ENCODE measurements around the gene CPNE9.

CPNE9 gene, protein sequence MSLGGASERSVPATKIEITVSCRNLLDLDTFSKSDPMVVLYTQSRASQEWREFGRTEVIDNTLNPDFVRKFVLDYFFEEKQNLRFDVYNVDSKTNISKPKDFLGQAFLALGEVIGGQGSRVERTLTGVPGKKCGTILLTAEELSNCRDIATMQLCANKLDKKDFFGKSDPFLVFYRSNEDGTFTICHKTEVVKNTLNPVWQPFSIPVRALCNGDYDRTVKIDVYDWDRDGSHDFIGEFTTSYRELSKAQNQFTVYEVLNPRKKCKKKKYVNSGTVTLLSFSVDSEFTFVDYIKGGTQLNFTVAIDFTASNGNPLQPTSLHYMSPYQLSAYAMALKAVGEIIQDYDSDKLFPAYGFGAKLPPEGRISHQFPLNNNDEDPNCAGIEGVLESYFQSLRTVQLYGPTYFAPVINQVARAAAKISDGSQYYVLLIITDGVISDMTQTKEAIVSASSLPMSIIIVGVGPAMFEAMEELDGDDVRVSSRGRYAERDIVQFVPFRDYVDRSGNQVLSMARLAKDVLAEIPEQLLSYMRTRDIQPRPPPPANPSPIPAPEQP

DNA sequence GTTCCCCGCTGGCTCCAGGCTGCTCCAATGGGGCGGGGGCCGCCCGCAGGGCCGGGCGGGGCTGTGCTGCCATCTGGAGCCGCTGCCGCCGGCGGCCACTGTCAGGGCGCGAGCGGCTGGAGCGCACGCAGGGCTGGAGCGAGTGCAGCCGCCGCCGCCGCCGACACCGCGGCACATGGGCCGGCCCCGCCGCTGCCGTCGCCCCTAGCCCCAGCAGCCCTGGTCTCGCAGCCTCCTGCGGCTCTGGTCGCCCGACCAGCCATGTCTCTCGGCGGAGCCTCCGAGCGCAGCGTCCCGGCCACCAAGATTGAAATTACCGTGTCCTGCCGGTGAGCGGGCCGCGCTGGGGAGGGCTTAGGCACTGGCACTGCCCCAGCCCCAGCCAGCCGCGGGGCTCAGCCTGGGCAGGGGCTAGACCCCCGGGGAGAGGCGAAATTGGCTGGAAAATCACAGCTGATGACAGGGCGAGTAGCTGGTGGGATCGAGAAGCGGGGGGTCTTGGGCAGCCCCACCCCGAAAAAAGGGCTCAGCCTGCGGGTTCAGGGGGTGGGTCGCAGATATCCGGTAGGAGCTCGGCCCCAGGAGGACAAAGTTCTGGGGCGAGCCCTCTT lies at the start of gene CPNE9:
Gene CPNE9, plus strand, starts transcription at position 98 of the 611 bp plus-strand sequence. Its CDS starts 164 bp downstream, at position 262.
- no peak for DNase-seq (ENCODE audit: low spot score)

DNA sequence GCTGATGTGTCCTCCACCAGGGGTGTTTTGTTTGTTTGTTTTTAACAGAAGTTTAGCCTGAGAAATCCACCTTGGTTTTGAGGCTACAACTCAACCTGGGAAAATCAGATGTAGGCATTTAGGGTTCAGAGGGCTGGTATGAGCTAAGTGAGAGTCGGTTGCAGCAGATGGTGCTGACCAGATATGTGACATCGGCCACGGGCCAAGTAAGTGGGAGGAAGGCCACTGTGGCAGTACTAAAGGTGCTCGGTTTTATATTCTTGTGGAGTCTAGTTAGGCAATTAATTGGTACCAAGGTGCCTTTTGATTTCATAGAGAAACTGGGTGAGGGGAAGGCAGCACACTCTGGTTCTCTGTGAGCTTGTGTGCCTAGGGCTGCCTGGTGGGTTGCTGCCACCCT lies 43.8 kb upstream of the CPNE9 start:
- no peak for DNase-seq (ENCODE audit: low spot score)

DNA sequence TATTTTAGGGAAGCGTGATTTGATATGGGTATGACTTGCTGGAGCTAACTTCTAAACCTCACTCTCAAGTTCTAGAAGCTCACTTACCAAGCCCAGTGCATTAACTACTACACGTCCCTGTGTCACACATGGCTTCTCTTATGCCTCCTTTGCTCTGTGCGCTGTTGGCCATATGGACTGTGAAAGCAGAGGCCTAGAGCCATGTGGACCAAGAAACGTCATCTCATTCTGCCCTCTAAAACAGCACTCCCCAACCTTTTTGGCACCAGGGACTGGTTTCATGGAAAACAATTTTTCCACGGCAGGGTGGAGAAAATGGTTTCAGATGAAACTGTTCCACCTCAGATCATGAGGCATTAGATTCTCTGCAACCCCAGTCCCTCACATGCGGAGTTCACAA lies 42.7 kb upstream of the CPNE9 start:
- DNase-seq (ENCODE audit: low spot score) = no peak

DNA sequence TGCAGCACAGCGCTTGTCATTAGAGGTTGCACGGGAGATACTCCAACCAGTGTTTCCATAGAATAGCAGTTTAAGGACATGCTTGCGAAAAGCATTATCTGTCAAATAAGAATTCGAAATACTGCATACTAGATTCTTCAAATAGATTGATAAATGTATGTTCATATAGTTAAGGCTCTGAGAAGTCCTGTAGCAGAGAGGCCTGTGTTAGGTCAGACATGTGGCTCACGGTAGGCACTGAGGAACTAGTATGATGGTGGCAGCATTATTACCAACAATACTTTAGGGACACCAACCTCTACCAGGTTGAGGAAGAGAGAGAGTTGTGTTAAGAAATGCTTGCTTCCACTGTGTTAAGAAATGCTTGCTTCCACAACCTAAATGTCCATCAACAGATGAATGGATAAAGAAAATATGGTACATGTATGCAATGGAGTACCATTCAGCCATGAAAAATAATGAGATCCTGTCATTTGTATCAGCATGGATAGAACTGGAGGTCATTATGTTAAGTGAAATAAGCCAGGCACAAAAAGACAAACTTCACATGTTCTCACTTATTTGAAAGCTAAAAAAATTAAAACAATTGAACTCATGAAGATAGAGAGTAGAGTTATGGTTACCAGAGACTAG lies 39.4 kb upstream of the CPNE9 start:
- no peak for DNase-seq (ENCODE audit: low spot score)

DNA sequence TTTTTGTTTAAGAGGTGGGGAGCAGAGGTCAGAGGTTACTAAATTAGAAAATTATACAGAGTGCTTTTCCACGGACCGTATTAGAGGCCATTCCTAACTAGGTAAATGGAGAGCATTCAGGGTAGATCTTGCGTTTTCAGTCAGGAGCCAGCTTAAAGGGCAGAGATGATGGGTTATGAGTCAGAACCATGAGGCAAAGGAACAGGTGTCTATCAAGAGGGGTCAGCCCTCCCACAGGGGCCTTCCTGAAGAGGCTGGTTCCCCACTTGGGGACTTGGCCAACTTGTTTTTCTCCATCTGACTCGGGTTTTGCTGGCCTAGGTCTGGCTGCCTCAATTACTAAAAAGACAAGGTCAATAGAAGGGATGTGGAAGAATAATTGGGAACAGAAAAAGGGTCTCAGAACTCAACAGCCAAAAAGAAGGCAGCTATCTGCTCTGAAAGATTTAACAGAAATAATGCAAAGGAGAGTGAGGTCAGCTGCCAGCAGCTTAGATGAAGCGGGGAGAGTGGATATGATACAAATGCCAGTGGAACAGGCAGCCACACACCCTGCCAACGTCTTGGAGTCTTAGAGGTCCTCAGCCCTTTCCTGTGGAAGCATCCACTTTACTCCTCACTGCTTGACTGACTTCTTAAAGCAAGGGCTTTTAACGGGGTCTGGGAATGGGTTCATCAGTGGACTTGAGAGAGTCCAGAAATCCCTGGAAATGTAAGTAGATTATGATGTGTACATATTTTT lies 36.8 kb upstream of the CPNE9 start:
- DNase-seq (ENCODE audit: low spot score) = no peak

DNA sequence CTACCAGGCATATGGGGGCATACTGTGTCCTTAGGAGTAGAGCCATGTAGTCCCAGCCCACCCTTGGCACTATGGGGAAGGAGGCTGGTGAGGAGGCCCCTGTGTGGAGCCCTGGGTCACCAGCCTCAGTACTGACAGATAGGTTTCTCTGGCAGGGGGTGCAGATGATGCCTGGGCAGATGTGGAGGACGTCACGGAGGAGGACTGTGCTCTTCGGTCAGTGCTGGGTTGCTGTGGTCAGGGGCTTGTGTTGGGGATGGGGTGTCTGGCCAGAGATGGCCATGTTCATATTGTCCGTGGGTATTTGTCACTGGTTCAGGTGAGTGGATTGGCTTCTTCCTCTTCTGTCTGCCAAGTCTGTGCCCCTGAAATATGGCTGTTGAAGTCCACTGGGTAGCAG lies 34.4 kb upstream of the CPNE9 start:
- DNase-seq (ENCODE audit: low spot score) = no peak

DNA sequence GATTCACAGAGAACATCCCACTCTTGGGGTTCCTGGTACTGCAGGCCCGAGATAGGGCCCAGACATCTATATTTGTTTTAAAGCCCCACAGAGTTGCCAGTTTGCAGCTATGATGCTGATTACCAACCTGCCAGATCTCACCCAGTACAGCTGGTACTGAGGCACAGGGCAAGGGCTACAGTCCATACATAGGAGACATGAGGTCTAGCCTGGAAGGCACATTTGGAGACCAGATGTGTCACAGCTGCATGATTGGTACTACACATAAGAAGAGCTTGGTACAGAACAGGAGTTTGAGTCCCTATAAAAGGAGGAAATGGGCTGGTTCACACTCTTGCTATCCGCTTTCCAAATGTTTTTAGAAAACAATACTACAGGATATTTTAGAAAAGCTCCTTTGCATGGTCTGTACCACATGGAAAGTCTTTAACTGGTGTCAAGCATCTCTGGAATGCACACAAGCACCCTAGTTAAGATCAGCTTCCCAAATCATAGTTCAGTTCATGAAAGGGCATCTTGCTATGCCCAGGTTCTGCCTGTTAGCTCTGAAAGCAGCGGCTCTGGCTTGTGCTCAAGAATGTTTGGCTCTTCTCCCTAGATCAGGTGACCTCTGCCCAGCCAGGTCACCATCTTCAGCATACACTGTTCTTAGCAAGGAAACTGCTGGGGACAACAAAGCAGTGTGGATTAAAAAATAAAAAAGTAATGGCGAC lies 33.8 kb upstream of the CPNE9 start:
- no peak for DNase-seq (ENCODE audit: low spot score)

DNA sequence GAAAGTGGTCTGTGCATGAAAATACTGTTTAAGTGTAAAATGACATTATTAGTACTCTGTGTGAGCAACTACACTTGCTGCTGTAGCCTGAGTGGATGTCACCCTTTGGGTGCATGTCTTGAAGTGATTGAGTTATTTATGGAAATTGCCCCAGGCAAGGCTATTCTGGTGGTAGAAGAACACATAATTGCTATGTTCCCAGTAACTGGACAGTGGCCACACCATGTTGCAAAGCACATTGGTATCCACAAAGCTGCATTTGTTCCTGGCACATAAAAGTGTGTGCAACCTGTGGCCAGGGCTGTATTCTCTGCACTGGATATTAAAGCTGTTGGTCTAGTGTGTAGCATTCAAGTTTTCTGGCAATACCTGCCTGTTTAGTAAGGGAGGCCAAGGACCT lies 30.6 kb upstream of the CPNE9 start:
- no peak for DNase-seq (ENCODE audit: low spot score)

DNA sequence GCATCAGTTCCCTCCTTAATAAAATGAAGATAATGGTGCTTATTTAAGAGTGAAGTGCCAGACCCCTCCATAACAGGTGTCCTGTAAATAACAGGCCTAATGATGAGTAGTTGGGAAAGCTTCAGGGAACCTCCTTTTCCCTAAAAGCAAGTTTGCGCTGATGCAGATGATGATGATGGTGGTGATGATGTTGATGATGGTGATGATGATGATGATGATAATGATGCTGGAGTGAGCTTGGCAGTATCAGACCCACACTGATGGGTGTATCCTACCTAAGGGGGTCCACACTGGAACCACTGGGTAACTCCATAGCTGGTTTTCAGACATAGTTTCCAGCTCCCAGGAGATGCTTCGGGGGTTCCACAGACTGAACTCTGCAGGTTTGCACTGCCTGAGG lies 29.9 kb upstream of the CPNE9 start:
- no peak for DNase-seq (ENCODE audit: low spot score)

DNA sequence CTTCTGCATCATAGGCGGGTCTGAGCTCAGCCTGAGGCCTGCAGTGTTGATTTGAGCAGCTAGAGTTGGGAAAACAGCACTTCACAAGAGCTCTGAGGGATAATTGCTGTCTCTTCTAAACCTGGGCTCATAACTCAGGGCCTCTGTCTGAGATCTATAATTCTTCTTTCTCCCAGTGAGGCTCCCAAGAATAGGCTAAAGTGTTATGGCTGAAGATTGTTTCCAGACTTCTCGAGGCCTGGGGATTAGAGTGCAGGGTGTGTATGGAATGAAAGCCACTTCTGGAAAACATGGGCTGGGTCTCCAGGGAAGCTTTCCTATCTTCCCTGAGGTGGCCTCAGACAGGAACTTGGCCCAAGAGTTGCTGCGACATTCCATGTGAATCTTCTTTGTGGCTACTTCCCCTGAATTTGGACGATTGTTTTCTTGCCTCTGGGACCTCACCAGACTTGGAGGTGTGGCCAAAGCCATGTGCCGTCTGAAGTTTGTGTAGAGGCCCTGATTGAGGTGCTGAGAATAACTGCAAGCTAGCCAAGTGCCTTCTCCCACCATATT lies 27.8 kb upstream of the CPNE9 start:
- DNase-seq (ENCODE audit: low spot score) = no peak

DNA sequence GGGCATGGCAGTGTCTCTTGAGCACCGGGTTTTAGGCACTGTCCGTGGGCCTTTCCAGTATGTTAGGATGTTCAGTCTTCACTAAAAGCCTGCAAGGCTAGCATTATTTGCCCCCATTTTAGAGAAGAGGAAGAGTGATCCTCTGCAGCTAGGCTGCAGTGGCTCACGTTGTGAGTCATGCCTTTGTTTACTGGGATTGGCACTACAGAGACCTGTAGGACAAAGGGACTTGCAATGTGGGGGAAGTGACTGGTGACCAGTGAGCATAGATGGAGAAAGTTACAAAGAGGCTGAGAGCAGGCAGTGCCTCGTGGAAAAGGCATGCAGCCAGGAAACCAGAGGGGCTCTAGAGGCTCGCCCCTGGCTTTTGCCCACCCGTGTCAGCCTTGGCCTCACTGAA lies 26.8 kb upstream of the CPNE9 start:
- no peak for DNase-seq (ENCODE audit: low spot score)

DNA sequence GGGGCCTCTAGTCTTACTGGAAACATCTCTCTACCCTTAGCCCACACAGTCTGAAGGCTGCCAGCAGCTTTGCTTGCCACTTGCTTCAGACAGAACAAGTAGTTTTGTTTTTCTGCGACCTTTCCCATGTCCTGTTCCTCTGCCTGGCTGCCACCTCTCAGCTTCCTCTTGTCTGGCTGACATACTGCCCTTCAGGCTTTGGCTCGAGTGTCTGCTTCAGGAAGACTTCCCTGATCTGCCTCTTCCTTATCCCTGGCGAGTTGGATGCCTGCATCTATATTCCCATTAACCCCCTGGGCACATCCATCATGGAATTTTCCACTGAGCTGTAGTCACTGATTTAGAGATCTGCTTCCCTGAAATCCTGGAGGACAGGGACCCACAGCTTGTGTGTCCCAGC lies 25.1 kb upstream of the CPNE9 start:
- no peak for DNase-seq (ENCODE audit: low spot score)

DNA sequence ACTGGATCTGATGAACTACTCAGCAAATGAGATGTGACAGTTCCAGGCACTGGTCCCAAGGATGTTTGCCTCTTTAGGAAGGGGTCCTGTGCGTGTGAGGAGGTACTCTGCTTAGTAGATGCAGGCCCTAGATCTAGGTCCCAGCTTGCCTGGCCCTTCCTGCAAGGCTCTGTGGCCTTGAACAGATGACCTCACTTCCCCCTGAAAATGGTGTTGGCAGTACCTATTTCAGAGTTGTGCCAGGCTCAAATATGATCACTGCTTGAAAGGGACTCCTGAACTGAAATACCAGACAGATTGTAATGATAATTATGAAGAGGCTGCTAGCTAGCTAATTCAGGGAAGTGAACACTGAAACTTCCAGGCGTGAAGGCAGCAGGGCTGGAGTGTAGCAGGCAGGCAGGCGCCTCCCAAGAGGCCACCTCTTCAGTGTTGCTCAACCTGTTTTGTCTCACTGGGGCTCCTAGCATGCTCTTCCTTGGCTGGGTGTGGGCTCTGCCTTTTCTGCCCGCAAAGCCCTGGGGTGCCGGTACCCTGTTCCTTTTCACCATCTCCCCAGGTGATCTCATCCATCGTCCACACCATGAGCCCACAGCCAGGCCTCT lies 24.1 kb upstream of the CPNE9 start:
- DNase-seq (ENCODE audit: low spot score) = no peak

DNA sequence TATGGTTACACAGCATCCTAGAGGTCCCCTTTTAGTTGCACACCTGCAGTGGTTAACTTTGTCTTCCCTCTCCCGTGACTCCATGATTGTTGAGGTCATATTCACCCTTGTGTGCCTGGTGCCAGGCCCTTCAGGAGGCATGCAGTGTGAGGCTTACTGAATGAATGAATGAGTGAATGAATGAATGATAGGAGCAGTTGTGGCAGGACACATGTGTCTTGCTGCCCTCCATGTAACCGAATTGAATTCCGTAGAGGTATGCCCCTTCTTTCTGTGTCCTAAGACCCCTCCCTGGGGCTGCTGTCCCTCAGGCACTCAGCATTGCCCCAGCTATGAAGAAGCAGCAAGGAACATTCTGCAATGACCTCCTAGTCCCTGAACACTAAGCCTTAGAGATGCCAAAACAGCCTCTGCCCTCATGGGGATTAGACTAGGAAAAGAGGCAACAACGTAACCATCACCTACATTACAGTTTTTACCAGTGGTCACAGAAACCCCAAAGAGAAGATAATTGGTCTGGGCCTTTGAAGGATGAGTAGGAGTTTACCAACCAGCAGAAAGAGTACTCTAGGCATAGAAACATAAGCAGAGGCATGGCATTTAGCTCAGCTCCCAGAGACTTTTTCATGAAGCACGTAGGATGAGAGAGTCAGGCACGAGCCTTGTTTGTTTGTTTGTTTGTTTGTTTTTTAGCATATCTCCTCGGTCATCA lies 22.5 kb upstream of the CPNE9 start:
- no peak for DNase-seq (ENCODE audit: low spot score)

DNA sequence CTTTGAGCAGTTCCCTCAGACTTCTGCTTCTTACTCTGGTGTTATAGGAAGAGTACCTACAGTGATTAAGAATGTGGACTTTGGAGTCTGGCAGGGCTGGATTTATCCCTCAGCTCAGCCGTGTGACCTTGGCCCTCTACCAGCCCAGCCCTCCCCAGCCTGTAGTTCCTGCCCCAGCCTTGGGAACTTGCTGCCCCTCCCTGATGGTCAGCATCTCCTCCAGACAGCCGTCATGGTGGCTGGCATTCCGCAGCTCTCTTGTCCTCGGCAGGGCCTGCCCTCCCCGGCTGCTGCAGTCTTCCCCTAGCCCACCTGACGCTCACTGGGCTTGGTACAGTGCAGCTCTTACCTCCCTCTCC lies 21.9 kb upstream of the CPNE9 start:
- DNase-seq (ENCODE audit: low spot score) = no peak

DNA sequence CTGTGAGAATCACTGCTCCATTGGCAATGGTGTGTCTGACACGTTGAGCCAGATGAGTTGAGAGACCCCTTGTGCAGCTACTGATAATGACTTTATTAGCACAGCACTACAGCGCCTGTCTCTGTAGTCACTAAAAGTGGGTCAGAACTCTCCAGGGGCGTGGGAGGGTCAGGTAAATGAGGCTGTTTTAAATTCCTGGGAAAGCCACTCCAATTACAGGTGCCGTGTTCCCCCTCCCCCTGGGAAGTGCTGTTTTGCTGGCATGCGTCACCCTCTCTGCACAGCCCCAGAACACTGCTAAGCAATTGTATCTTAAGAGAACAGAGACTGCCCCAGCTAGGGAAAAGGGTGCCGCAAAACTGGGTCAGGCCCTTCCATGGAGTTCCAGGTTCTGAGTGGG lies 21.5 kb upstream of the CPNE9 start:
- no peak for DNase-seq (ENCODE audit: low spot score)

DNA sequence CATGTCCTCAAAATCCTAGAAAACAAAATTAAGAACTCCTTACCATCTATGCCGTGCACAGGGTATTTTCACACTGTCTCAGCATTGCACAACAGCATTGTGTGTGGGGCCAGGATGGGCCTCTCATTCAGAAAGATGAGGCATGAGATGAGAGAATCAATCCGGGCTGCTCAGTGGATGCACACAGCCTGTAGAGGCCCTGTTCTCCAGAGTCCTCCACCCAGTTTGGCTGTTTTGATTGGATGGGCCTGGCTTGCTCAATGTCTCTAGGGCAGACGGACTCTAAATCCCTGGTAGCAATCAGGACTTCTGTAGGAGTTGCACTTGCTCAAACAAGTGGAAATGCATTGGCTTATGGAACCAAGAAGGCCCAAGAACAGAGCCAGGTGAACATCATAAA lies 20.2 kb upstream of the CPNE9 start:
- no peak for DNase-seq (ENCODE audit: low spot score)

DNA sequence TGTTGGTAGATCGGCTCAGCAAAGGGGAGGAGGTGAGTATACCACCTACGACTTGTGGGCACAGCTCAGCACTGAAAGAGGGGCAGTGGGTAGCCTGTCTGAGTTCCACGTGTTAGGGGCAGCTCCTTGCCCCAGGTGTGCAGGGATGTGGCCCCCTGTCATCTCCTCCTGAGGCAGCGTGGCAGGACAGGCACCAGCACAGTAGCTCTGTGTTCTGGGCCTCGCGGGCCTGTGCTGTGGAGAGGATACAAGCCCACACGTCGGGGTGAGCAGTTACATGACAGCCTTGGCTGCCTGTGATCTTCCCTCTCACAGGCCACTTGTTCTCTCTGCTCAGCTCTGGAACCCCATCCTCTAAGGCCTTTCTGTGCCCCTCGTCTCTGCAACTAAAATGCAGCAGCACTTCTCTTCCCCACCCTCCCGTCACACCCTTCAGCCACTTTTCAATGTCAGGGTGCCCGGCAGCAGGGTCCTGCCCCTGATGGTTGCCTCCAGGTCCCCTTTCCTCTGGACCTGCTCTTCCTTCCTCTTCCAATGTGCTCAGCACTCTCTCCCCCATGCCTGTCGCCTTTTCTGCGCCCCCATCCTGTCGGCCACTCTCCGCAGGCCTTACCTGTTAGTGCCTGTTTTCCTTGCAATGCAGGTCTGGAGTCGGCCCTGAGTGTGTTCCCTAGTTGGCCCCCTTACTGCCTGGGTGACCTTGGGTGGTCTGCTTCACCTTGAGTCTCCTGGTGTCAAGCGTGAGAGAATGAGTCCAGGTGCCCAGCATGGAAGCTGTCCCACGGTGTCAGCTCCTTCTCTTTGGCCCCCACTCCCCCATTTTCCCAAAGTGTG lies 18.2 kb upstream of the CPNE9 start:
- DNase-seq (ENCODE audit: low spot score) = no peak

DNA sequence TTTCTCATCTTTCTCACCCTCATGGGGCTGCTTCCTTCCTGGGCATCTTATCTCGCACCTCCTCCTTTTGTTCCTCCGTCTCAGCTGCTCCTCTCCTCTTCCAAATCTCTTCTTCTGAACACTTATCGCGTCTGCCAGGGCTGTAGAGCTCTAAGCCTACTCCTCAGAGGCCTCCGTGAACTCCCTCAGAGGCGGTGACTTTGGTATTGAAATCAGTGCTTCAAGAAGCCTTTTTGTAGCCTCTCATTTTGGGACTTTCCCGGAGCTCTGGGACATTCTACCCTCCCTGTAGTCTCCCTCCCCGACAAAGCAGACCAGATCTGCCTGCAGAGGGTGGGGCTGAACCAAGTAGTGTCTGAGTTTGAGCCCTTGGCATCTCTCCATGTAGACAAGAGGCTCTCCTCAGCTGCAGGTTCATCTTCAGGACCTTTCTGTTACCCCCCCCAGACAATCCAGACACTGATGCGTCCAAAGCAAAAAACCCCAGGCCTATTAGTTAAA lies 17.5 kb upstream of the CPNE9 start:
- no peak for DNase-seq (ENCODE audit: low spot score)

Data from hepatic stellate cell (primary cell).